ENCODE measurements around the gene SGCD. TPM values are rescaled to one million over a fixed set of nuclear protein-coding genes. Genes with fewer than 3 reads are reported as not detected.

Gene SGCD
- total and polyA plus RNA-seq, 9 of the 15 experiments (the other 6 are each of a cell fraction or from before 2014, with no cell fraction given) = not detected

DNA sequence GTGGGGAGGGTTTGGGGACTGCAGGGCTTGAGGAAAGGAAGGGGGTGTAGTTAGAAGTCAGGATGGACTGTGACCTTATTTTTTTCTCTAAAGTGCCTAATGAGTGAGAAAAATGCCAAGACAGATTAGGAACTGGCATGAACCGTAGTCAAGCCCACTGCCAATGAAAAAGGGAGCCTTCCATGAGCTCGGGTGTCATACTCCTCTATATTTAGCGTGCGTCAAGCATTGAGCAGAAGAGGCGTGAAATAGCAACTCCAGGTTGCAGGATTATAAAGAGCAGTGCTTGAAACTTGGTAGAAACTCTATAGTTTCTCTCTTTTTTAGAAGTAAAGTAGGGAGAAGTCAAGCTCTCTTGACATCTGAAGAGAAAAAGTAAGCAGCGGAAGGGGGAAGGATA lies 1.8 kb downstream of the SGCD start:
- in situ Hi-C loops (cut with MboI) = no loop called here

More for the DNA sequence above, 1.8 kb downstream of the SGCD start:
- TF ChIP-seq HCFC1 (IDR thresholded peaks at IDR 0.05; ENCODE audit: low read depth, low read length) (no peak), BRD4 (IDR thresholded peaks at IDR 0.05) (no peak), CXXC5 (CRISPR knock-in tag; IDR thresholded peaks at IDR 0.05) (no peak), TFAM (CRISPR knock-in tag; conservative IDR thresholded peaks at IDR 0.05) (no peak), LARP7 (IDR thresholded peaks at IDR 0.05) (no peak), TBP (optimal IDR thresholded peaks at IDR 0.05; ENCODE audit: low read depth, low read length) (no peak), ATF7 (IDR thresholded peaks at IDR 0.05) (no peak), NFE2L1 (tag; IDR thresholded peaks at IDR 0.05; ENCODE audit: borderline replicate concordance, low read depth) (no peak), NBN (IDR thresholded peaks at IDR 0.05; ENCODE audit: low read depth) (no peak)
- TF ChIP-seq, protein P1, sequence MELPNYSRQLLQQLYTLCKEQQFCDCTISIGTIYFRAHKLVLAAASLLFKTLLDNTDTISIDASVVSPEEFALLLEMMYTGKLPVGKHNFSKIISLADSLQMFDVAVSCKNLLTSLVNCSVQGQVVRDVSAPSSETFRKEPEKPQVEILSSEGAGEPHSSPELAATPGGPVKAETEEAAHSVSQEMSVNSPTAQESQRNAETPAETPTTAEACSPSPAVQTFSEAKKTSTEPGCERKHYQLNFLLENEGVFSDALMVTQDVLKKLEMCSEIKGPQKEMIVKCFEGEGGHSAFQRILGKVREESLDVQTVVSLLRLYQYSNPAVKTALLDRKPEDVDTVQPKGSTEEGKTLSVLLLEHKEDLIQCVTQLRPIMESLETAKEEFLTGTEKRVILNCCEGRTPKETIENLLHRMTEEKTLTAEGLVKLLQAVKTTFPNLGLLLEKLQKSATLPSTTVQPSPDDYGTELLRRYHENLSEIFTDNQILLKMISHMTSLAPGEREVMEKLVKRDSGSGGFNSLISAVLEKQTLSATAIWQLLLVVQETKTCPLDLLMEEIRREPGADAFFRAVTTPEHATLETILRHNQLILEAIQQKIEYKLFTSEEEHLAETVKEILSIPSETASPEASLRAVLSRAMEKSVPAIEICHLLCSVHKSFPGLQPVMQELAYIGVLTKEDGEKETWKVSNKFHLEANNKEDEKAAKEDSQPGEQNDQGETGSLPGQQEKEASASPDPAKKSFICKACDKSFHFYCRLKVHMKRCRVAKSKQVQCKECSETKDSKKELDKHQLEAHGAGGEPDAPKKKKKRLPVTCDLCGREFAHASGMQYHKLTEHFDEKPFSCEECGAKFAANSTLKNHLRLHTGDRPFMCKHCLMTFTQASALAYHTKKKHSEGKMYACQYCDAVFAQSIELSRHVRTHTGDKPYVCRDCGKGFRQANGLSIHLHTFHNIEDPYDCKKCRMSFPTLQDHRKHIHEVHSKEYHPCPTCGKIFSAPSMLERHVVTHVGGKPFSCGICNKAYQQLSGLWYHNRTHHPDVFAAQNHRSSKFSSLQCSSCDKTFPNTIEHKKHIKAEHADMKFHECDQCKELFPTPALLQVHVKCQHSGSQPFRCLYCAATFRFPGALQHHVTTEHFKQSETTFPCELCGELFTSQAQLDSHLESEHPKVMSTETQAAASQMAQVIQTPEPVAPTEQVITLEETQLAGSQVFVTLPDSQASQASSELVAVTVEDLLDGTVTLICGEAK (IDR thresholded peaks at IDR 0.05) = no peak
- TF ChIP-seq, protein P1 (CRISPR knock-in tag; IDR thresholded peaks at IDR 0.05) = no peak
- TF ChIP-seq, protein P2, sequence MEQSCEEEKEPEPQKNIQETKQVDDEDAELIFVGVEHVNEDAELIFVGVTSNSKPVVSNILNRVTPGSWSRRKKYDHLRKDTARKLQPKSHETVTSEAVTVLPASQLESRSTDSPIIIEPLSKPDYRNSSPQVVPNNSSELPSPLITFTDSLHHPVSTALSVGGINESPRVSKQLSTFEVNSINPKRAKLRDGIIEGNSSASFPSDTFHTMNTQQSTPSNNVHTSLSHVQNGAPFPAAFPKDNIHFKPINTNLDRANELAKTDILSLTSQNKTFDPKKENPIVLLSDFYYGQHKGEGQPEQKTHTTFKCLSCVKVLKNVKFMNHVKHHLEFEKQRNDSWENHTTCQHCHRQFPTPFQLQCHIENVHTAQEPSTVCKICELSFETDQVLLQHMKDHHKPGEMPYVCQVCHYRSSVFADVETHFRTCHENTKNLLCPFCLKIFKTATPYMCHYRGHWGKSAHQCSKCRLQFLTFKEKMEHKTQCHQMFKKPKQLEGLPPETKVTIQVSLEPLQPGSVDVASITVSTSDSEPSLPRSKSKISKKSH (CRISPR knock-in tag; IDR thresholded peaks at IDR 0.05) = no peak
- TF ChIP-seq, protein P3, sequence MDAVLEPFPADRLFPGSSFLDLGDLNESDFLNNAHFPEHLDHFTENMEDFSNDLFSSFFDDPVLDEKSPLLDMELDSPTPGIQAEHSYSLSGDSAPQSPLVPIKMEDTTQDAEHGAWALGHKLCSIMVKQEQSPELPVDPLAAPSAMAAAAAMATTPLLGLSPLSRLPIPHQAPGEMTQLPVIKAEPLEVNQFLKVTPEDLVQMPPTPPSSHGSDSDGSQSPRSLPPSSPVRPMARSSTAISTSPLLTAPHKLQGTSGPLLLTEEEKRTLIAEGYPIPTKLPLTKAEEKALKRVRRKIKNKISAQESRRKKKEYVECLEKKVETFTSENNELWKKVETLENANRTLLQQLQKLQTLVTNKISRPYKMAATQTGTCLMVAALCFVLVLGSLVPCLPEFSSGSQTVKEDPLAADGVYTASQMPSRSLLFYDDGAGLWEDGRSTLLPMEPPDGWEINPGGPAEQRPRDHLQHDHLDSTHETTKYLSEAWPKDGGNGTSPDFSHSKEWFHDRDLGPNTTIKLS (IDR thresholded peaks at IDR 0.05; ENCODE audit: borderline replicate concordance, low read depth) = no peak
- ATAC-seq (no peak), DNase-seq (ENCODE audit: extremely low read depth in 1 of 4, low spot score in 3 of 4) (no peak), FAIRE-seq (no peak)
- Histone ChIP-seq H2AFZ (ENCODE audit: low read depth, low read length) (no peak overlapping the region), H3K4me2 (ENCODE audit: insufficient read depth, low read length) (no peak overlapping the region), H3K36me3 (ENCODE audit: control insufficient read depth, insufficient read depth, low read length) (no peaks in the 10 kb centered on the region), H3K9me3 (replicated peaks; ENCODE audit: control insufficient read depth, insufficient read depth, low read depth, low read length) (no peaks in the 10 kb centered on the region; the same call in 1 of the 2 replicates), H3K27me3 (ENCODE audit: control insufficient read depth in 2 of 2, insufficient read depth in 2 of 2, low read length in 2 of 2) (no peaks in the 10 kb centered on the region), H3K9ac (ENCODE audit: insufficient read depth in 1 of 2, low read depth in 2 of 2, low read length in 2 of 2) (no peak overlapping the region), H3K27ac (ENCODE audit: extremely low read depth, low read depth, low read length) (no peak overlapping the region), H3K4me3 (no peak overlapping the region), H3K9me1 (ENCODE audit: control insufficient read depth, insufficient read depth, low read length) (no peaks in the 10 kb centered on the region), H3K4me1 (replicated peaks in 1 of 2; ENCODE audit: control insufficient read depth in 2 of 2, insufficient read depth in 2 of 2, low read length in 2 of 2) (no peaks in the 10 kb centered on the region), H4K20me1 (replicated peaks; ENCODE audit: control insufficient read depth, insufficient read depth, low read length) (no peaks in the 10 kb centered on the region), H3K79me2 (ENCODE audit: control insufficient read depth, insufficient read depth, low read length) (no peaks in the 10 kb centered on the region)
- POLR2A ChIA-PET = no interaction called here
- CTCF ChIA-PET (ENCODE audit: low intra/inter-chr PET ratio) = no interaction called here
- 7% methylated on average over 6 of the region's 6 CpGs for WGBS (ENCODE audit: insufficient coverage, low coverage, missing lambda C conversion rate)
- no TSS peak for BruUV-seq (replicated peaks)
- intact Hi-C loops (cut with micrococcal nuclease) = no loop called here
